PFSK-1 (cell line): ENCODE data around the gene TIMP3.

Experiments
- FOXP2 ChIP-seq: optimal IDR thresholded peaks from 2 replicates; pipeline ENCODE3; 2011; ENCODE audit warnings: borderline replicate concordance, control low read depth, inconsistent platforms; ENCODE audit not compliant: insufficient read depth; ENCODE audit errors: extremely low read length, extremely low read depth
- POLR2AphosphoS5 ChIP-seq: IDR thresholded peaks from 2 replicates; pipeline ENCODE4 v1.6.1; 2012; ENCODE audit warnings: low read depth, mild to moderate bottlenecking, control low read depth, low read length, moderate library complexity
- REST ChIP-seq, 2 experiments: IDR thresholded peaks; 2 replicates each; pipeline versions ENCODE4 v1.6.1 to v1.8.0; 2011 to 2012; ENCODE audit warnings: low read depth in 2 of 2, low read length in 2 of 2, control low read depth in 1 of 2, inconsistent platforms in 1 of 2, mild to moderate bottlenecking in 1 of 2, moderate library complexity in 1 of 2; ENCODE audit not compliant: insufficient read depth in 1 of 2
- SIN3A ChIP-seq: IDR thresholded peaks from 2 replicates; pipeline ENCODE4 v1.6.1; 2012; ENCODE audit warnings: mild to moderate bottlenecking, low read length, moderate library complexity, borderline replicate concordance; ENCODE audit not compliant: insufficient read depth
- TAF1 ChIP-seq: IDR thresholded peaks from 2 replicates; pipeline ENCODE4 v1.6.1; 2012; ENCODE audit warnings: low read length, control low read depth, borderline replicate concordance; ENCODE audit not compliant: insufficient read depth

TIMP3 gene

GRCh38 chr22:32864596-32864995 is 63.1 kb downstream of the TIMP3 start:
- TF ChIP-seq FOXP2 (no peak), SIN3A (no peak), TAF1 (no peak), POLR2AphosphoS5 (no peak), REST (IDR thresholded peaks at IDR 0.05; ENCODE audit: insufficient read depth in 1 of 2, low read depth in 2 of 2, low read length in 2 of 2) (no peak)

GRCh38 chr22:32866953-32867352 is 65.4 kb downstream of the TIMP3 start:
- TF ChIP-seq FOXP2 (no peak), SIN3A (no peak), TAF1 (no peak), POLR2AphosphoS5 (no peak), REST (IDR thresholded peaks at IDR 0.05; ENCODE audit: insufficient read depth in 1 of 2, low read depth in 2 of 2, low read length in 2 of 2) (no peak)

- no peak for TF ChIP-seq FOXP2
- TF ChIP-seq SIN3A, result no peak
- no peak for TF ChIP-seq POLR2AphosphoS5
- TF ChIP-seq REST (IDR thresholded peaks at IDR 0.05; ENCODE audit: insufficient read depth in 1 of 2, low read depth in 2 of 2, low read length in 2 of 2), result no peak
- no peak for TF ChIP-seq TAF1
These were observed 67.4 kb downstream of the TIMP3 start for GRCh38 chr22:32868946-32869345.

GRCh38 chr22:32870474-32870873 is 69.0 kb downstream of the TIMP3 start:
- no peak for TF ChIP-seq SIN3A
- TF ChIP-seq POLR2AphosphoS5, result no peak
- no peak for TF ChIP-seq TAF1
- no peak for TF ChIP-seq FOXP2
- no peak for TF ChIP-seq REST (IDR thresholded peaks at IDR 0.05; ENCODE audit: insufficient read depth in 1 of 2, low read depth in 2 of 2, low read length in 2 of 2)

GRCh38 chr22:32874385-32874784 is 72.9 kb downstream of the TIMP3 start:
- no peak for TF ChIP-seq FOXP2
- TF ChIP-seq SIN3A, result no peak
- TF ChIP-seq REST (IDR thresholded peaks at IDR 0.05; ENCODE audit: insufficient read depth in 1 of 2, low read depth in 2 of 2, low read length in 2 of 2), result no peak
- TF ChIP-seq TAF1, result no peak
- TF ChIP-seq POLR2AphosphoS5, result no peak
